Measurements from ENCODE around the gene EEFSEC.

Gene EEFSEC

DNA sequence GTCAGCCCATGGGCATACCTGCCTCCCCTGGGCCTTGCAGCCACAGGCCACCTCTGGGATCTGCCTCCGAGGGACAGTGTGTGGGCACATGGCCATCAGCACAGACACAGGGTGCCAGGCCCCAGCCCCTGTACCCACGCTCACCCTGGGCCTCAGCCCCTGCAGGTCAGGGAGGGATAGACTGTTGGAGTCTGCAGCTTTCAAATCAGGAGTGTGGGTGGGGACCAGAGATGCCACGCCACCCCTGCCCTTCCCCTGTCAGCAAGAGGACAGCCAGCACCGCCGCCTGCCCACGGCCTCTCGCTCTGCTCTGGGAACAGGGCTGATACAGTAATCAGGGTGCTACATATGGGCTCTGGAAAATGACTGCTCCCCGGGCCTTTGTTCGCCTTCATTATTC lies 240.8 kb downstream of the EEFSEC start:
- no peak for DNase-seq (ENCODE audit: low read depth)

DNA sequence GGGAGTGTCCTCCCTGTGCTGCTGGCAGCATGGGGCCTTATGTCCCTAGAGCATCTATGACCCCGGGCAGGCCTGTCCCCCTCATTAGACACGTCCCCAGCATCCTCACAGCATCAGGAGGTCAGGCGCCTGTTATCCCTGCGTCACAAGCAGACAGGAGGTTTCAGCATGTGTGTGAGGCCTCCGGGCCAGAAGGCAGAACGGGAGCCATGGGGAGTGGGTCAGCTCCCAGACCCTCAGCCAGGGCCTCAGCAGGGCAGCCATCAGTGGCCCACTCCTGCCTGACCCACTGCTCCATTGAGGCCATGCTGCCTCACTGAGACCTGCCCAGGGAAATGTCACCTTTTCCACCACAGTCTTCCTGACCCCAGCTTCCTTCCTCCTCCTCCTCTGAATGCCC lies 241.8 kb downstream of the EEFSEC start:
- no peak for DNase-seq (ENCODE audit: low read depth)

GRCh38 chr3:128395500-128396162 lies 242.3 kb downstream of the EEFSEC start:
- DNase-seq (ENCODE audit: low read depth): no peak

GRCh38 chr3:128397484-128397883 lies 244.2 kb downstream of the EEFSEC start:
- DNase-seq (ENCODE audit: low read depth): no peak

- no peak for DNase-seq (ENCODE audit: low read depth)
Measured at GRCh38 chr3:128398586-128398985, 245.3 kb downstream of the EEFSEC start.

- DNase-seq (ENCODE audit: low read depth): no peak
Measured at GRCh38 chr3:128399221-128399915, 246.1 kb downstream of the EEFSEC start.

- DNase-seq (ENCODE audit: low read depth): no peak
Measured at GRCh38 chr3:128400671-128401070, 247.4 kb downstream of the EEFSEC start.

GRCh38 chr3:128402319-128402718 lies 249.0 kb downstream of the EEFSEC start:
- DNase-seq (ENCODE audit: low read depth): no peak

DNA sequence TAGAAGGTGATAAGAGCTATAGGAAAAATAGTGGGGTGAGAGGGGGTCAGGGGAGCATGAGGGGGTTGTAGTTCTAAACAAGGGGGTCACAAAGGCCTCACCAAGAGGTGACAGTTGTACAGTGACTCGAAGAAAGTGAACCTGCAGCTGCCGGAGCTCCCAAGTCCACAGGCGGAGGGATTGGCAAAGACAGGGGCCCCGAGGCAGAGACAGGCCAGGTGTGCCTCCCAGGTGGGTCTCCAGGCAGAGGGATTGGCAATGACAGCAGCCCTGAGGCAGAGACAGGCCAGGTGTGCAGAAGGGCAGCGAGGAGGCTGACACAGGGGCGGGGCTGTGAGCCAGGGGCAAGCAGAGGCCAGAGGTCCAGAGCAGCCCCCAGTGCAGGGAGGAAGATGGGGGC lies 249.7 kb downstream of the EEFSEC start:
- DNase-seq (ENCODE audit: low read depth): no peak

DNA sequence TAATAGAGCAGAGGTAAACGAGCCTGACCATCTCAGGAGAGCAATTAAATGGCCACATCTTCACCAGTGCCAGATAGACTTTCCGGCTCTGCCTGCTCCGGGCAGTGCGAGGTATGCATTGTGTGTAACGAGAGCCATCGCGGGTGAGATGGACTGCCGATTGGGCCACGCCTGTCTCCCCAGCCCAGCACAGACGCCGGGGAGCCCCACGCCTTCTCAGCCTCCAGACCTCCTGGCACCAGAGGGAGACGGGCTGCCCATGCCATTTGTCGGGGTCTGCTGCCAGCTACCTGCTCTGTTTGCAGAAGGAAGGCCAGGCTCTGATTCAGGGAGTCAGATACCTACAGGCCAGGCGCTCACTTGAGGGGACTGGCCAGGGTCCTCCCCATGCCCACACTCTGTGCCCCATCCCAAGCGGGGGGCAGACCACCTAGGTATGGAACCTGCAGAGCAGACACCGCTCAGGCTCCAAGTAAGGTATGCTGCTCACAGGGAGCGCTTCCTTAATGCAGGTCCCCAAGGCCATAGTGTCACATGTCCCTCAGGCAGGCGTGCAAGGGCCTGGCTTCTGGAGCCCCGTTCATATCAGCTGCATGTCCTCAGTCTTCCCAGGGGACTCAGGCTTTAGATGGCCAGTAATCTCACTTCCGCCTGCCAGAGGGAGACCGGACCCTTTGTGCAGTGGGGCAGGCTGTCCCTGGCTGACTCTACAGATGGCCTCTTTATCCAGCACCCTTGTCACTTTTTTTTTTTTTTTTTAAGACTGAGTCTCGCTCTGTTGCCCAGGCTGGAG lies 251.2 kb downstream of the EEFSEC start:
- DNase-seq (ENCODE audit: low read depth): no peak

DNA sequence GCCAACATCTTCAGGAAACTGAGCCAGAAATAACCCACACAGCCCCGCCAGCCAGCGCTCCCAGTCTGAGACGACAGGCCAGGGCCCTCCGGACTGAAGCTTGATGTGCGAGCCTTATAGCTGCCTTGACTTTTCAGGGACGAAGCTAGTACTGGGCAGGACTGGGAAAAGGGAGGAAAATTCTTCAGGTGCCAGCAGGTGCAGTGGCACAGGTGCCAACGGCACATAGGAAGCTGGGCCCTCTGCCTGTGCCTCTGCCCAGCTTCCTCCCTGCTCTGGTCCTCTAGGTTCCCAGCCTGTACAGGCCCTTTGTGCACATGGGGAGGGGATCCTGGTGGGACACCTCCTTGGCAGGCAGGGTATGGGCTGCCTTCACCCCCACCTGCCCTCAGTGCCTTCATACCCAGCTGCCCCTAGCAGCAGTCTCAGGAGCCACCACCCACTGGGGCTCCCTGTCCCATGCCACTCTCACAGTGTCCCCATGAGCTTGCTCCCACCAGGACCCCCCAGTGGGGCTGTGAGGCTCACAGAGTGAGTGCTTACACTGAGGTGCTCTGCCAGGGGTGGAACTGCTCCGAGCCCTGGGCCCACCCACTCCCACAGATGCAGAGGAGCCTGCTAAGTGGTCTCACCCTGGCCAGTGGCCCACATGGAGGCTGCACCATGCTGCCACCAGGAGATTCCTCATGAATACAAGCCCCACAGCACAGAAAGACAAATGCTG lies 252.4 kb downstream of the EEFSEC start:
- no peak for DNase-seq (ENCODE audit: low read depth)

DNA sequence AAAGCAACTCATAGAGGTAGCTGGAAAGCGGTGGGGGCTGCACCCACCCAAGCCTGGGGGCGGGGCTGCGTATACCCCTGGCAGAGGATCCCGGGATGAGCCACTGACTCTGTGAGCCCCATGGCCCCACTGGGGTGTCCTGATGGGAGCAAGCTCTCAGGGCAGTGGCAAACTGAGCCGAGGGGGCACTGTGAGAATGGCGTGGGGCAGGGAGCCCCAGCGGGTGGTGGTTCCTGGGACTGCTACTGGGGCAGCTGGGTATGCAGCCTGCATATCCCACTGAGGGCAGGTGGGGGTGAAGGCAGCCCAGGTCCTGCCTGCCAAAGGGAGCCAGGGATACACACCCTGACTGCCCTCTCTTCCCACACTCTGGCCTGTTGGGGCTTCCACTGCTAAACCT lies 254.0 kb downstream of the EEFSEC start:
- DNase-seq (ENCODE audit: low read depth): no peak

DNA sequence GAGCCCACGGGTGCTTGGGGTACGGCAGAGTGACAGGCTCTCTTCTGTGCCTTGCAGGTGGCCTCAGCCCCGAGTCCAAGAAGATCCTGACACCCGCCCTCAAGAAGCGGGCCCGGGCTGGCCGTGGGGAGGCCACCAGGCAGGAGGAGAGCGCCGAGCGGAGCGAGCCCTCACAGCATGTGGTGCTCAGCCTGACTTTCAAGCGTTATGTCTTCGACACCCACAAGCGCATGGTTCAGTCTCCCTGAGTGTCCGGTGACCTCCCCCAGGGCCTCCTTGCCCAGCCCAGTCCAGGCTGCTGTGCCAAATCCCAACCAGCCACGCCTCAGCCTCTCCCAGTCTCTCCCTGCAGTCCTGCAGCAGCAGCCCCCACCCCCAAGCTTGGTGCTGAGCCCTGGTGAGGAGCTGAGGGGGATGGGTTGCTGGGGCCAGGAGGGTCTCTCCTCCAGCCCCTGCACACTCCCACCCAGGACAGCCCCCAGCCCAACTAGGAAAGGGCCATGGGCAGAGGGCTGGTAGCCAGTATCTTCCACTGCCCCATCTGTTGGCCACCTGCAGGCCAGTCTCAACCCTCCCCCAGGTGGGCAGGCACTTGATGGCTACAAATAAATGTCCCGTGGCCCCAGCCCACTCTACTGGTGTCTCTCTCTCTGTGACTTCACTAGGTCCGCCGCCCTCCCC lies 254.9 kb downstream of the EEFSEC start:
- DNase-seq (ENCODE audit: low read depth): no peak

GRCh38 chr3:128408693-128409623 lies 255.7 kb downstream of the EEFSEC start:
- DNase-seq (ENCODE audit: low read depth): no peak

- no peak for DNase-seq (ENCODE audit: low read depth)
Measured at GRCh38 chr3:128409624-128410581, 256.6 kb downstream of the EEFSEC start.

DNA sequence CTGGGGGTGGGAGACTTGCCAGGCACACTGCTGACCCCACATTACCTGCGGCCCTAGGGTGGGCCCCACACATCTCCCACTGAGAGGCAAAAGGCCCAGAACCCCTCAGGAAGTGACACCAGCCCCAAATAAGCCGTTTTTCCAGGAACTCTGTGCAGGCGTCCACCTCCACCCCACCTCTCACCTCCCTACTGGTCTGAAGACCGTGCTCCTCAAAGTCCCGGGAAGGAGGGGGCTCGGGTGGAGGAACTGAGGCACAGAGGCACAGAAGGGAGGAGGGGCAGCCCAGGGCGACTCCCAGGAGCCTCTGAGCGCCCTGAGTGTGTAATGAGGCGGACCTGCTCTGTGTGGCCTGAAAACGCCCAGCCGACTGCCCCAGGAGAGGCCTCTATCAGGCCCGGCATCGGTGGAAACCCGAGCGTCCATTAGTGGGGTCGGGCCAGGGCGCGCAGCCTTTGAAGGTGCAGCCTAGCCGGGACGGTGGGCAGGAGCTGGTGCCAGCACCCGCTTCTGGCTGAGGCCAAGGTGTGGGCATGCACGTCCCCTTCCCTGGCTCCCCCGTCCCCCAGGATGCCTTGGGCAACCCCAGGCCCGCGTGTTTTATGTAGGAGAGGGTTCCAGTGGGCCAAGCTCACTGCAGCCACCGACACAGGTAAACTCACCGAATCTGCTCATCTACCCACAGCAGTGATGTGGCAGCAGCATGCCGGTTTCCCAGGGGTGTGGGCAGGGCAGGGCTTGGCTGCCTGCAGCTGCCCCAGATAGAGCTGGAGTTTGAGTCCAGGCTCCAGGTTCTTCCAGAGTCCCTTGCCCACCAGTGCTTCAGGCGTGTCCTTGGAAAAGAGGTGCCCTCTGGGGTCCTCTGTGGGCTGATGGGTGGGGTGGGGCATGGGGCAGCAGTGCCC lies 257.6 kb downstream of the EEFSEC start:
- no peak for DNase-seq (ENCODE audit: low read depth)

- no peak for DNase-seq (ENCODE audit: low read depth)
Measured at GRCh38 chr3:128411574-128412064, 258.3 kb downstream of the EEFSEC start.

Measured in activated T-helper 9 cell treated with anti-CD3 and anti-CD28 coated beads, Interleukin-2, amount 50 U/mL, for 16 hours (primary cell).